DND-41 (cell line): ENCODE data around the gene ADAM10.

ENCODE experiments used
- CTCF ChIP-seq: IDR thresholded peaks from 2 replicates; pipeline ENCODE4 v1.5.1; 2012; ENCODE audit warnings: borderline replicate concordance, low read length, moderate library complexity, mild to moderate bottlenecking; ENCODE audit not compliant: poor library complexity, severe bottlenecking; ENCODE audit errors: extremely low read depth
- EZH2 ChIP-seq: IDR thresholded peaks from 3 replicates; pipeline ENCODE4 v1.6.1; 2012; ENCODE audit warnings: borderline replicate concordance, low read depth, mild to moderate bottlenecking, moderate library complexity, low read length, inconsistent platforms; ENCODE audit not compliant: severe bottlenecking

- no peak for TF ChIP-seq CTCF
- no peak for TF ChIP-seq EZH2
Observed at GRCh38 chr15:58715266-58715917, 34.1 kb downstream of the ADAM10 start.
